A549 treated with CpdA at 1 μM for 4 hours (cell line): ENCODE measurements around the gene GPX7. TPM values are rescaled to one million over a fixed set of nuclear protein-coding genes. Genes with fewer than 3 reads are reported as not detected.

ENCODE experiments used
- total RNA-seq: library from RNA; stranded (reverse); fragments of 200-300 nt; extraction: Qiagen RNA extraction; gene quantifications from 5 replicates; pipeline ENCODE4 v1.2.3, GENCODE V29; 2022; ENCODE audit warnings: low read depth

The GPX7 gene
- not detected in 5 replicates for total RNA-seq

DNA sequence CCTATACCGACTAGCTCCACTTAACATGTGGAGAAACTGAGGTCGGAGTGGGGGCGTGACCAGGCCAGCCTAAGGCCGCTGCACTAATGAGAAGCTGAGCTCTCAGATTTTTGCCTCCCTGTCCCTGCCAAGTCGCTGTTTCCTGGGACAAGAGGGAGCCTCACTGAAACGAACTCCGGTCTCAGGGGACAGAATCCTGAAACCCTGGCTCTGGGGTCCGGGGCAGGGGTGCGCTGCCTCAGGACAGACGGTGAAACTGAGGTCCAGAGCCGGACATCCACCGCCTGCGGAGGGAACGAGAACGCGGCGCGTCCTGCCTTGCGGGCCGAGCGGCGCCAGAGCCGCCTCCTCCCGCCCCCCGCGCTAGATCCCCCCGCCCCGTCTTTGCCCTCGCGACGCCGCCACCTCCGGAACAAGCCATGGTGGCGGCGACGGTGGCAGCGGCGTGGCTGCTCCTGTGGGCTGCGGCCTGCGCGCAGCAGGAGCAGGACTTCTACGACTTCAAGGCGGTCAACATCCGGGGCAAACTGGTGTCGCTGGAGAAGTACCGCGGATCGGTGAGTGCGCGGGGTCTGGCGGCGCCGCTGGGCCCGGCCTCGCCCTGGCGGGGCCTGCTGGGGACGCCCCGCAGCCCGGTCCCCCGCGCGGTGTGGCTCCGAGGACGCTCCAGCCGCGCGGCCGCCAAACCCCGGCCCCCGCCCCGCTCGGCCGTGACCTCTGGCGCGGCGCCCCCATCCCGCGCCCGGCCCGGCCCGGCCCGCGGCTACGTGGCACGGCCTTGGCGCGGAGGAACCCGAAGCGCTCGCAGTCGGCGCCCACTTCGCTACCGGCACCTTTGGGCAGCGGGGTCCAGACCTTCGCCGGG is at the start of gene GPX7:
Gene GPX7, plus strand, starts transcription at position 381 of the 865 bp plus-strand sequence. Its CDS starts 39 bp downstream, at position 420.

GRCh38 chr1:52552505-52553361 is 49.4 kb upstream of the GPX7 start, which contains the start of gene TUT4:
TSS of gene TUT4 (minus strand) at chr1:52553092. CDS start at chr1:52526280, 26,812 bp downstream.

GRCh38 chr1:52632732-52633290 is 30.6 kb downstream of the GPX7 start, which contains the start of gene SHISAL2A:
TSS of gene SHISAL2A (plus strand) at chr1:52633168. CDS start at chr1:52633494, 326 bp downstream.

Other genes with a start within 250 kb of the GPX7 start
- gene CC2D1B, start 236.2 kb upstream of the GPX7 start, total RNA-seq, result 16.6 to 19.1 TPM (median 16.9 TPM) in 5 replicates
- gene ORC1, start 197.9 kb upstream of the GPX7 start, total RNA-seq, result 18.0 to 21.4 TPM (median 19.0 TPM) in 5 replicates
- gene PRPF38A, start 197.8 kb upstream of the GPX7 start, total RNA-seq, result 14.0 to 21.0 TPM (median 19.7 TPM) in 5 replicates
- 15.8 to 26.3 TPM (median 16.9 TPM) in 5 replicates for gene TUT4, start 49.3 kb upstream of the GPX7 start, total RNA-seq
- 0.19 TPM in 1 of 5 replicates, not detected in the others for gene SHISAL2A, start 30.8 kb downstream of the GPX7 start, total RNA-seq
- gene COA7, start 96.0 kb downstream of the GPX7 start, total RNA-seq, result 19.6 to 24.4 TPM (median 22.0 TPM) in 5 replicates
- 3.4 to 5.3 TPM (median 4.4 TPM) in 5 replicates for gene ZYG11B, start 124.1 kb downstream of the GPX7 start, total RNA-seq
- gene ZYG11A, start 240.4 kb downstream of the GPX7 start, total RNA-seq, result 2.1 to 2.7 TPM (median 2.5 TPM) in 5 replicates